Loucy (cell line): Measurements from ENCODE around the gene PRPSAP2.

Experiments
- H2AFZ ChIP-seq: fragments of 200-600 bp; sonication (generic); 2 replicates; pipeline ENCODE4 v1.6.0; 2016; ENCODE audit warnings: antibody characterized with exemption, mild to moderate bottlenecking, low read length, moderate library complexity
- H3F3A ChIP-seq: fragments of 200-600 bp; 2 replicates; pipeline ENCODE4 v1.6.0; 2016; ENCODE audit warnings: antibody characterized with exemption, low read depth, mild to moderate bottlenecking
- H3K27me3 ChIP-seq: fragments of 200-600 bp; sonication (generic); 2 replicates; pipeline ENCODE4 v1.6.1; 2014; ENCODE audit warnings: low read length, mild to moderate bottlenecking; ENCODE audit not compliant: insufficient read depth, poor library complexity, severe bottlenecking
- H3K36me3 ChIP-seq: fragments of 200-600 bp; sonication (generic); 2 replicates; pipeline ENCODE4 v1.6.1; 2016; ENCODE audit warnings: low read length; ENCODE audit not compliant: insufficient read depth
- H3K4me1 ChIP-seq: fragments of 200-600 bp; sonication (generic); 2 replicates; pipeline ENCODE4 v1.5.1; 2014; ENCODE audit warnings: low read length, mild to moderate bottlenecking; ENCODE audit not compliant: insufficient read depth, poor library complexity, severe bottlenecking
- H3K4me2 ChIP-seq: fragments of 200-600 bp; sonication (generic); 2 replicates; pipeline ENCODE4 v1.6.0; 2014; ENCODE audit warnings: antibody characterized with exemption, low read length, low read depth, mild to moderate bottlenecking; ENCODE audit not compliant: poor library complexity, severe bottlenecking
- H3K4me3 ChIP-seq: fragments of 200-600 bp; sonication (generic); 2 replicates; pipeline ENCODE4 v1.5.1; 2014; ENCODE audit warnings: low read length, mild to moderate bottlenecking, mixed read lengths; ENCODE audit not compliant: poor library complexity, severe bottlenecking
- H3K79me2 ChIP-seq: fragments of 200-600 bp; sonication (generic); 2 replicates; pipeline ENCODE4 v1.6.1; 2014; ENCODE audit warnings: low read length; ENCODE audit not compliant: insufficient read depth
- H3K9ac ChIP-seq: fragments of 200-600 bp; sonication (generic); 2 replicates; pipeline ENCODE4 v1.6.0; 2014; ENCODE audit warnings: mild to moderate bottlenecking, low read depth, low read length, moderate library complexity; ENCODE audit not compliant: poor library complexity, severe bottlenecking
- H3K9me2 ChIP-seq: fragments of 200-600 bp; sonication (generic); replicated peaks from 2 replicates; pipeline ENCODE4 v1.6.1; 2016; ENCODE audit warnings: low read depth, low read length, mixed read lengths
- H3K9me3 ChIP-seq: fragments of 200-600 bp; sonication (generic); 2 replicates; pipeline ENCODE4 v1.6.1; 2014; ENCODE audit warnings: mild to moderate bottlenecking, antibody characterized with exemption, low read length, low read depth; ENCODE audit not compliant: insufficient read depth
- H4K20me1 ChIP-seq: fragments of 200-600 bp; sonication (generic); 2 replicates; pipeline ENCODE4 v1.6.0; 2014; ENCODE audit warnings: antibody characterized with exemption, low read length, mild to moderate bottlenecking; ENCODE audit not compliant: insufficient read depth, poor library complexity, severe bottlenecking
- EZH2phosphoT487 ChIP-seq: fragments of 200-600 bp; IDR thresholded peaks from 2 replicates; pipeline ENCODE4 v1.6.1; 2018; ENCODE audit warnings: antibody characterized with exemption, mild to moderate bottlenecking, moderate library complexity, borderline replicate concordance
- TF ChIP-seq, protein P1 (sequence below): fragments of 200-600 bp; sonication (generic); conservative IDR thresholded peaks from 2 replicates; pipeline ENCODE4 v1.5.1; 2014; ENCODE audit warnings: mild to moderate bottlenecking, antibody characterized with exemption, low read length

Gene PRPSAP2

DNA sequence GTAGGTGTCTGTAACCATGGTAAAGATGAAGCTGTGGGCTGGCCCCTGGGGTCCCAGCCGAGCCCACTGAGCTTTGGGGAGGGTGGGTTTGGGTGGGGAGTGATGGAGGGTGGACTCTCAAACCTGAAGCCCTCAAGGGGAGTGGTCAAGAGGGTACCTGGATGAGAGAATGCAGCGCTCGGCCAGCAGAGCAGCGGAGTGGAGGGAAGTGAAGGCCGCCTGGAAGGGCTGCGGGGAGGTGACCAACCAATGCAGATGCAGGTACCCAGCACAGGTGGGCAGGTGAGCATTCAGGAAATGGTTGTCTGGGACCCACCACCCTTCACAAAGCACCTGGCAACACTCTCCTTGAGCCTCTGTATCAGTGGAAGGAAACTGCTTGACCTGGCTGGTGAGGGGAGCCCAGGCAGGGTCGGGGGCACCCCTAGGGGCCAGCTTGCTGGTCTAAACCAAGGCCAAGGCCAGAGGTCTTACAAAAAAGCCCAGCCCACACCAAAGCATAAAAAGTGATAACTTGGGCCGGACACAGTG, 90.6 kb downstream of the PRPSAP2 start:
- Histone ChIP-seq H3K9me2 (no peaks in the 10 kb centered on the region), H3K4me1 (no peaks in the 10 kb centered on the region), H3K9me3 (no peaks in the 10 kb centered on the region), H2AFZ (no peak overlapping the region), H3K79me2 (no peaks in the 10 kb centered on the region), H3F3A (no peaks in the 10 kb centered on the region), H3K27me3 (no peaks in the 10 kb centered on the region), H4K20me1 (no peaks in the 10 kb centered on the region), H3K4me2 (no peak overlapping the region), H3K9ac (no peak overlapping the region), H3K4me3 (no peak overlapping the region), H3K36me3 (no peaks in the 10 kb centered on the region)
- TF ChIP-seq, protein P1, sequence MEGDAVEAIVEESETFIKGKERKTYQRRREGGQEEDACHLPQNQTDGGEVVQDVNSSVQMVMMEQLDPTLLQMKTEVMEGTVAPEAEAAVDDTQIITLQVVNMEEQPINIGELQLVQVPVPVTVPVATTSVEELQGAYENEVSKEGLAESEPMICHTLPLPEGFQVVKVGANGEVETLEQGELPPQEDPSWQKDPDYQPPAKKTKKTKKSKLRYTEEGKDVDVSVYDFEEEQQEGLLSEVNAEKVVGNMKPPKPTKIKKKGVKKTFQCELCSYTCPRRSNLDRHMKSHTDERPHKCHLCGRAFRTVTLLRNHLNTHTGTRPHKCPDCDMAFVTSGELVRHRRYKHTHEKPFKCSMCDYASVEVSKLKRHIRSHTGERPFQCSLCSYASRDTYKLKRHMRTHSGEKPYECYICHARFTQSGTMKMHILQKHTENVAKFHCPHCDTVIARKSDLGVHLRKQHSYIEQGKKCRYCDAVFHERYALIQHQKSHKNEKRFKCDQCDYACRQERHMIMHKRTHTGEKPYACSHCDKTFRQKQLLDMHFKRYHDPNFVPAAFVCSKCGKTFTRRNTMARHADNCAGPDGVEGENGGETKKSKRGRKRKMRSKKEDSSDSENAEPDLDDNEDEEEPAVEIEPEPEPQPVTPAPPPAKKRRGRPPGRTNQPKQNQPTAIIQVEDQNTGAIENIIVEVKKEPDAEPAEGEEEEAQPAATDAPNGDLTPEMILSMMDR: no peak
- no peak for TF ChIP-seq EZH2phosphoT487

DNA sequence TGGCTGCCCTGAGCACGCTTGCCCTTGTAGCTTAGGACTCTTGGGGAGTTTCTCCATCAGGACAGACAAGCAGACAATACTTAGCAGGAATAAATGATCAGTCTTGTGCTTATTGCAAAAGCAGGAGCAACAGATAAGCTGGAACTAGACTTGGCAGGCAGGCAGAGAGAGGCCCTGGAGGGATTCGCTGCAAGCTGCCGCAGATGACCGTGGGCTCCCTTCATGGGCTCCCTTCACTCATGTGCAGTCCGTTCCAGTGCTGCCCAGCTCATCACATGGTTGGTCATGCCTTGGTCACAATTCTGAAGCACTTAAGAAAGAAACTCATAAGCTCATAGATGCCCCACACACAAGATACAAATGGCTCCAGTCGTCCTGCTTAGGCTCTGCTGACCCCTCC, 91.6 kb downstream of the PRPSAP2 start:
- Histone ChIP-seq H4K20me1 (no peaks in the 10 kb centered on the region), H3K4me1 (peaks cover 5% of the 10 kb centered on the region), H3K9ac (no peak overlapping the region), H3K4me2 (no peak overlapping the region), H3K4me3 (no peak overlapping the region), H3K9me3 (no peaks in the 10 kb centered on the region), H2AFZ (no peak overlapping the region), H3K79me2 (no peaks in the 10 kb centered on the region), H3K36me3 (no peaks in the 10 kb centered on the region), H3F3A (no peaks in the 10 kb centered on the region), H3K9me2 (no peaks in the 10 kb centered on the region), H3K27me3 (no peaks in the 10 kb centered on the region)
- no peak for TF ChIP-seq EZH2phosphoT487
- TF ChIP-seq, protein P1: no peak

DNA sequence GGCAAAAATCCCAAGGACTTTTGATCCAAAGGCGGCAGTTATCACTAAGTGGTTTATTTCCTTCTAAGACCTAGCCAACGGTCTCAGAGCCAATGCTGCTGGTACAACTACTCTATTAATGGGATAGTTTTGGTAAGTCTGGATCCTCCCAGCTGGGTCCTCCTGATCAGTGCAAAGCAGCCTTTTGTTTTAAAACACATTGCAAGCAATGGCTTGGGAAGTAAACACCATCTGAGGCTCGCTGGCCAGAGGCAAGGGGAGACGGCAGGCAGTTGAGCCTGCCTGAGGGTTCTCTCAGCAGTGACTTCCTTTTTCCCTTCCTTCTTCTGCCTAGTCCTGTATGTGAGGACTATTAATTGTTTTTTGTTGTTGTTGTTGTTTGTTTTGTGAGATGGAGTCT, 92.4 kb downstream of the PRPSAP2 start:
- H3F3A ChIP-seq: no peaks in the 10 kb centered on the region
- H3K4me3 ChIP-seq: no peak overlapping the region
- peaks cover 10% of the 10 kb centered on the region for H3K4me1 ChIP-seq
- H2AFZ ChIP-seq: no peak overlapping the region
- no peak overlapping the region for H3K4me2 ChIP-seq
- H3K9ac ChIP-seq: no peak overlapping the region
- no peaks in the 10 kb centered on the region for H3K79me2 ChIP-seq
- no peaks in the 10 kb centered on the region for H3K36me3 ChIP-seq
- H4K20me1 ChIP-seq: no peaks in the 10 kb centered on the region
- H3K9me2 ChIP-seq: no peaks in the 10 kb centered on the region
- no peak for TF ChIP-seq EZH2phosphoT487
- TF ChIP-seq, protein P1: no peak
- no peaks in the 10 kb centered on the region for H3K27me3 ChIP-seq
- no peaks in the 10 kb centered on the region for H3K9me3 ChIP-seq
